SK-N-SH treated with all-trans-retinoic acid at 6 μM for 48 hours (cell line): ENCODE results near the gene NUMBL.

Source experiments
- ATAC-seq: fragments of 200-7000 bp; cut with Tn5 transposase; 3 replicates; pipeline ENCODE4 v1.9.1; 2020; ENCODE audit warnings: mild to moderate bottlenecking, moderate library complexity
- ARNTL ChIP-seq: fragments of 450-650 bp; formaldehyde crosslinking; IDR thresholded peaks from 2 replicates; pipeline ENCODE4 v1.5.0; 2020; ENCODE audit warnings: low read depth, mild to moderate bottlenecking, moderate library complexity, borderline replicate concordance
- BACH2 ChIP-seq: fragments of 250-450 bp; sonication (Bioruptor Pico); IDR thresholded peaks from 2 replicates; pipeline ENCODE4 v1.9.0; 2021; ENCODE audit warnings: mild to moderate bottlenecking, borderline replicate concordance
- CREB5 ChIP-seq: fragments of 250-450 bp; sonication (Bioruptor Pico); IDR thresholded peaks from 2 replicates; pipeline ENCODE4 v1.5.1; 2020; ENCODE audit warnings: low read depth, mild to moderate bottlenecking, moderate library complexity
- CSDC2 ChIP-seq: fragments of 250-450 bp; sonication (Bioruptor Pico); IDR thresholded peaks from 2 replicates; pipeline ENCODE4 v1.5.0; 2020; ENCODE audit warnings: mild to moderate bottlenecking, moderate library complexity
- CSRNP3 ChIP-seq: fragments of 250-450 bp; sonication (Bioruptor Pico); IDR thresholded peaks from 2 replicates; pipeline ENCODE4 v1.5.1; 2021; ENCODE audit warnings: mild to moderate bottlenecking, moderate library complexity
- ESRRG ChIP-seq: fragments of 250-450 bp; sonication (Bioruptor Pico); IDR thresholded peaks from 2 replicates; pipeline ENCODE4 v1.6.1; 2021; ENCODE audit warnings: mild to moderate bottlenecking
- GLIS3 ChIP-seq: fragments of 250-450 bp; sonication (Bioruptor Pico); IDR thresholded peaks from 2 replicates; pipeline ENCODE4 v1.5.0; 2020; ENCODE audit warnings: mild to moderate bottlenecking, moderate library complexity
- ISL1 ChIP-seq: fragments of 250-450 bp; sonication (Bioruptor Pico); IDR thresholded peaks from 2 replicates; pipeline ENCODE4 v2.1.2; 2022; ENCODE audit warnings: mild to moderate bottlenecking, moderate library complexity
- OSR1 ChIP-seq: fragments of 250-450 bp; sonication (Bioruptor Pico); IDR thresholded peaks from 2 replicates; pipeline ENCODE4 v1.8.0; 2022; ENCODE audit warnings: moderate library complexity, mild to moderate bottlenecking, inconsistent platforms
- PATZ1 ChIP-seq: fragments of 250-450 bp; sonication (Bioruptor Pico); IDR thresholded peaks from 2 replicates; pipeline ENCODE4 v1.8.0; 2020; ENCODE audit warnings: mild to moderate bottlenecking, moderate library complexity, borderline replicate concordance
- POU6F1 ChIP-seq: fragments of 250-450 bp; sonication (Bioruptor Pico); IDR thresholded peaks from 2 replicates; pipeline ENCODE4 v1.8.0; 2021; ENCODE audit warnings: low read depth, mild to moderate bottlenecking, moderate library complexity, borderline replicate concordance
- PPARA ChIP-seq: fragments of 250-450 bp; sonication (Bioruptor Pico); IDR thresholded peaks from 2 replicates; pipeline ENCODE4 v1.5.0; 2020; ENCODE audit warnings: mild to moderate bottlenecking, borderline replicate concordance
- RARB ChIP-seq: fragments of 250-450 bp; sonication (Bioruptor Pico); IDR thresholded peaks from 2 replicates; pipeline ENCODE4 v1.8.0; 2021; ENCODE audit warnings: mild to moderate bottlenecking, moderate library complexity
- TCF4 ChIP-seq: fragments of 250-450 bp; sonication (Bioruptor Pico); IDR thresholded peaks from 2 replicates; pipeline ENCODE4 v1.8.0; 2021; ENCODE audit warnings: mild to moderate bottlenecking, moderate library complexity, borderline replicate concordance
- TOX ChIP-seq: fragments of 250-450 bp; sonication (Bioruptor Pico); IDR thresholded peaks from 2 replicates; pipeline ENCODE4 v1.8.0; 2021; ENCODE audit warnings: mild to moderate bottlenecking, moderate library complexity, borderline replicate concordance
- TSHZ2 ChIP-seq: fragments of 250-450 bp; sonication (Bioruptor Pico); IDR thresholded peaks from 2 replicates; pipeline ENCODE4 v1.5.0; 2020; ENCODE audit warnings: mild to moderate bottlenecking, moderate library complexity
- ZC3H10 ChIP-seq: fragments of 250-450 bp; sonication (Bioruptor Pico); IDR thresholded peaks from 2 replicates; pipeline ENCODE4 v1.5.1; 2021; ENCODE audit warnings: mild to moderate bottlenecking, moderate library complexity
- ZFP3 ChIP-seq: fragments of 250-450 bp; sonication (Bioruptor Pico); IDR thresholded peaks from 2 replicates; pipeline ENCODE4 v1.5.0; 2020; ENCODE audit warnings: mild to moderate bottlenecking, moderate library complexity
- ZFP30 ChIP-seq: fragments of 450-650 bp; formaldehyde crosslinking; IDR thresholded peaks from 2 replicates; pipeline ENCODE4 v1.5.0; 2022; ENCODE audit warnings: mild to moderate bottlenecking, moderate library complexity

Gene NUMBL

GRCh38 chr19:40661616-40662015, 28.8 kb downstream of the NUMBL start:
- no peak for TF ChIP-seq ZFP3 (CRISPR knock-in tag)
- no peak for TF ChIP-seq GLIS3 (CRISPR knock-in tag)
- TF ChIP-seq CSRNP3 (CRISPR knock-in tag): no peak
- no peak for TF ChIP-seq PPARA
- no peak for TF ChIP-seq CREB5
- TF ChIP-seq TCF4 (CRISPR knock-in tag): no peak
- no peak for TF ChIP-seq BACH2 (CRISPR knock-in tag)
- TF ChIP-seq CSDC2: no peak
- ATAC-seq: no peak

- TF ChIP-seq CREB5: no peak
- no peak for TF ChIP-seq TCF4 (CRISPR knock-in tag)
- TF ChIP-seq OSR1: no peak
- TF ChIP-seq ESRRG (CRISPR knock-in tag): no peak
- no peak for TF ChIP-seq RARB (CRISPR knock-in tag)
- TF ChIP-seq ARNTL (CRISPR knock-in tag): no peak
- TF ChIP-seq ZFP3 (CRISPR knock-in tag): no peak
- TF ChIP-seq TSHZ2 (CRISPR knock-in tag): no peak
- no peak for TF ChIP-seq PATZ1 (CRISPR knock-in tag)
- TF ChIP-seq ZFP30 (CRISPR knock-in tag): no peak
- no peak for TF ChIP-seq BACH2 (CRISPR knock-in tag)
- no peak for TF ChIP-seq CSRNP3 (CRISPR knock-in tag)
- no peak for TF ChIP-seq ZC3H10 (CRISPR knock-in tag)
- TF ChIP-seq POU6F1 (CRISPR knock-in tag): no peak
- TF ChIP-seq TOX (CRISPR knock-in tag): no peak
- TF ChIP-seq ISL1 (CRISPR knock-in tag): no peak
- ATAC-seq: no peak
These were observed 30.9 kb downstream of the NUMBL start for GRCh38 chr19:40659566-40659965.
